T-helper 17 cell (primary cell): ENCODE data around the gene RIT1. TPM values are rescaled to one million over a fixed set of nuclear protein-coding genes. Genes with fewer than 3 reads are reported as not detected.
A peak's percentile ranks its signal among the peaks of the same experiment; 100 is the strongest.
"Not testable (repeated sequence)": the region's sequence is repeated elsewhere in the genome, so short reads cannot be mapped to it uniquely, and the experiment has no call there.

ENCODE experiments used
- ATAC-seq: fragments of 150-1000 bp; cut with Tn5 transposase; 2 replicates; pipeline ENCODE4 v1.10.0; 2021; ENCODE audit warnings: mild to moderate bottlenecking, moderate library complexity
- DNase-seq, 3 donors: peaks; one replicate each; pipeline versions ENCODE4 v3.0.0 to v3.0.0-alpha.2; 2020 to 2021
- H3K9me3 ChIP-seq: one replicate; pipeline ENCODE4 v1.7.0; 2013; ENCODE audit warnings: low read length, mild to moderate bottlenecking; ENCODE audit not compliant: control insufficient read depth, poor library complexity, severe bottlenecking
- H3K27ac Mint-ChIP-seq: one replicate; pipeline ENCODE4 v1.8.0; 2022; ENCODE audit warnings: mild to moderate bottlenecking, moderate library complexity, mixed read lengths
- H3K27me3 Mint-ChIP-seq: one replicate; pipeline ENCODE4 v1.8.0; 2022; ENCODE audit warnings: mixed read lengths
- H3K36me3 Mint-ChIP-seq: one replicate; pipeline ENCODE4 v1.8.0; 2022; ENCODE audit warnings: low read depth, mixed read lengths
- H3K4me1 Mint-ChIP-seq: one replicate; pipeline ENCODE4 v1.8.0; 2022; ENCODE audit warnings: mild to moderate bottlenecking, mixed read lengths
- H3K4me3 Mint-ChIP-seq: one replicate; pipeline ENCODE4 v1.8.0; 2022; ENCODE audit warnings: mild to moderate bottlenecking, moderate library complexity, mixed read lengths
- total RNA-seq, 4 donors: library from RNA in 2 of 4; stranded (reverse) in 2 of 4; gene quantifications; one replicate each; pipeline ENCODE4 v1.2.3 and lab custom pipeline; 2022 to 2026

Gene RIT1
- total RNA-seq, 2 donors from 2014 or later, result 47.8 to 64.6 TPM

DNA sequence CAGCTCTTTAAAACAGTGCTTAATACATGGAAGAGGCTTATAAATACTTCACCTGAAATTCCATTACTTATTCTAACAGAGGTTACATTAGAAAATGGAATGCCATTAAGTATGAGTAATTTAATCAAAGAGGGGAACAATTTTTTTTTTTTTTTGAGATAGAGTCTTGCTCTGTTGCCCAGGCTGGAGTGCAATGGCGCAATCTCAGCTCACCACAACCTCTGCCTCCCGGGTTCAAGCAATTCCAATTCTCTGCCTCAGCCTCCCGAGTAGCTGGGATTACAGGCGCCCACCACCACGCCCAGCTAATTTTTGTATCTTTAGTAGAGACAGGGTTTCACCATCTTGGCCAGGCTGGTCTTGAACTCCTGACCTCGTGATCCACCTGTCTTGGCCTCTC, 15.5 kb downstream of the RIT1 start:
- not testable (repeated sequence) for DNase-seq, H3K9me3 ChIP-seq, H3K36me3 Mint-ChIP-seq, H3K4me3 Mint-ChIP-seq, ATAC-seq, H3K27me3 Mint-ChIP-seq, H3K27ac Mint-ChIP-seq
- H3K4me1 Mint-ChIP-seq, result peaks cover 15% of the 10 kb centered on the region

DNA sequence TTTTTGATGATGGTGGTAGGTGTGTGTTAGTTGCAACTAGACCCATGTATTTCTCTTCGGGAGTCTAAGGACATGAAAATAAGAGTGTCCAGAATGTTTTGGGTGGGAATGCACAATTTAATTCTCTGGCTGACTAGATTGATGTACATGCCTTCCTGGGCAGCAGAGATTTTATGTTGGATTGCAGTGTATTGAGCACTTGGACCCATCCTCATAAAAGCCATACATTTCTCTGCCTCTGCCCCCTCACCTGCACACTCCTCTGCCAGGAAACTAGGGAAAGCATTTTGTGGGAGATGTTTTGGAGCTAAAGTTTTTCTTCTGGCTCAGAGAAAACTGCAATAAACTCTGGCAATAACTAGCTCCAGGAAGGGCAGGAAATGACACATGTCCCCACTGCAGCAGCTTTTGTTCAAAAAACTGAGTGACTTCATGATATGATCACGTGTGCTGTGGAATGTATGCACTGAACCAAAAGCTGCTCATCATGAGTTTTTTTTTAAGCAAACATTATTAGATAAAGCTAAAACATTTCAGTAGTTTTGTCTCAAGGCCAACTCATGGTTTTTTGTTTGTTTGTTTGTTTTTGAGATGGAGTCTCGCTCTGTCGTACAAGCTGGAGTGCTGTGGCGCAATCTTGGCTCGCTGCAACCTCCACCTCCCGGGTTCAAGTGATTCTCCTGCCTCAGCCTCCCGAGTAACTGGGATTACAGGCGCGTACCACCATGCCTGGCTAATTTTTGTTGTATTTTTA, 17.6 kb downstream of the RIT1 start:
- Mint-ChIP-seq H3K4me3 (no peak overlapping the region), H3K36me3 (no peaks in the 10 kb centered on the region), H3K27me3 (no peaks in the 10 kb centered on the region), H3K4me1 (peaks cover 8% of the 10 kb centered on the region), H3K27ac (peak overlapping the region; percentile 80)
- ATAC-seq, result peak; percentile 82
- DNase-seq, result no peak
- H3K9me3 ChIP-seq, result no peaks in the 10 kb centered on the region

DNA sequence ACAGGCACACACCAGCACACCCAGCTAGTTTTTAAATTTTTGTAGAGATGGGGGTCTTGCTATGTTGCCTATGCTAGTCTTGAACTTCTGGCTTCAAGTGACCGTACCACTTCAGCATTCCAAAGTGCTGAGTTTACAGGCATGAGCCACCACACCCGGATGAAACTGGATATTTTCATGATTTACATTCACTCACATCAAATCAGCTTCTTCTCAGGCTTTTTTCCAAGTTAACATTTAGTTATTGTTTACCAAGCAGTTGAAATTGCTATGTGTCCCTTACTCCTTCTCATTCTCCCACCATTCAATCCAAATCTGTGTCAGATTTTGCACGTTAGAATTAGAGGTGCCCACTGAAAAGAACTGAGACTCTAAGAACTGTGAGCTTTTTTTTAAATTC, 18.4 kb downstream of the RIT1 start:
- peak overlapping the region; percentile 80 for H3K27ac Mint-ChIP-seq
- H3K36me3 Mint-ChIP-seq, result no peaks in the 10 kb centered on the region
- no peaks in the 10 kb centered on the region for H3K9me3 ChIP-seq
- no peaks in the 10 kb centered on the region for H3K27me3 Mint-ChIP-seq
- H3K4me1 Mint-ChIP-seq, result peaks cover 8% of the 10 kb centered on the region
- ATAC-seq (no peak), DNase-seq (no peak)
- no peak overlapping the region for H3K4me3 Mint-ChIP-seq

DNA sequence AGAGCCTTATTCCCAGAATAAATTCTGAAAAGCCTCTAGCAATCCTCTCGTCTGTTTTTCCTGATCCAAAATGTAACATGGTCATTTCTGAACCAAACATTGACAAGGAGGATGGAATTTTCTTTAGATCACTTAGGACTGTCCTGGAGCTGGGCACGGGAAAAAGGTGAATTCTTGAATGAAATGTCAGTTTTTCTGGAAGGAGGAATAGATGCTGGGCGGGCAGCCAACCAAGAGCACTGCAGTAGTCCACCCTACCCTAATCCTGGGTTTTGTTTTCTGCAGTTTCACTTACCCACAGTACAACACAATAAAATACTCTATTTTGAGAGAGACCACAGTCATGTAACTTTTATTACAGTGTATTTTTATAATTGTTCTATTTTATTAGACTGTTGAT, 20.9 kb downstream of the RIT1 start:
- Mint-ChIP-seq H3K27ac (no peak overlapping the region), H3K4me1 (peaks cover 8% of the 10 kb centered on the region), H3K27me3 (no peaks in the 10 kb centered on the region), H3K4me3 (no peak overlapping the region), H3K36me3 (no peaks in the 10 kb centered on the region)
- H3K9me3 ChIP-seq, result no peaks in the 10 kb centered on the region
- ATAC-seq (no peak), DNase-seq (no peak)

DNA sequence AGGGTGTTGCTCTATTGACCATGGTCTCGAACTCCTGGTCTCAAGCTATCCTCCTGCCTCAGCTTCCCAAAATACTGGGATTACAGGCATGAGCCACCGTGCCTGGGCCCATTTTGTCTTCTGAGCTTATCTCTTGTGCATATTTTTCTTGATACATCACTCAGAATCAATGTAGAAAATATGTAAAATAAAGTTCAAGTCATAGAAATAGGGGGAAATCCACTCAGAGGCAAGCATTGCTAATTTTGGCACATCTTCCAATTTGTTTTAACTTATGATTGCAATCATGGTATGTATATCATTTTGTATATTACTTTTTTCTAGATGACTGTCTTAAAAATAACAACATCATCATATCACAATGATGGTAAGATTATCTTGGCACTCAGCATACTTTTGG, 21.6 kb downstream of the RIT1 start:
- Mint-ChIP-seq H3K27ac (no peak overlapping the region), H3K27me3 (no peaks in the 10 kb centered on the region), H3K36me3 (no peaks in the 10 kb centered on the region), H3K4me1 (peaks cover 8% of the 10 kb centered on the region), H3K4me3 (no peak overlapping the region)
- H3K9me3 ChIP-seq, result no peaks in the 10 kb centered on the region
- no peak for ATAC-seq
- no peak for DNase-seq

- Mint-ChIP-seq H3K27me3 (no peaks in the 10 kb centered on the region), H3K36me3 (no peaks in the 10 kb centered on the region), H3K27ac (no peak overlapping the region), H3K4me3 (no peak overlapping the region), H3K4me1 (peaks cover 5% of the 10 kb centered on the region)
- H3K9me3 ChIP-seq, result no peaks in the 10 kb centered on the region
- DNase-seq (no peak), ATAC-seq (no peak)
Measured at GRCh38 chr1:155888481-155888880, 22.7 kb downstream of the RIT1 start.

GRCh38 chr1:155884982-155885381, 26.2 kb downstream of the RIT1 start:
- no peak overlapping the region for H3K4me3 Mint-ChIP-seq
- no peak overlapping the region for H3K27ac Mint-ChIP-seq
- DNase-seq (no peak), ATAC-seq (no peak)
- H3K27me3 Mint-ChIP-seq, result no peaks in the 10 kb centered on the region
- no peaks in the 10 kb centered on the region for H3K9me3 ChIP-seq
- H3K36me3 Mint-ChIP-seq, result no peaks in the 10 kb centered on the region
- no peaks in the 10 kb centered on the region for H3K4me1 Mint-ChIP-seq

DNA sequence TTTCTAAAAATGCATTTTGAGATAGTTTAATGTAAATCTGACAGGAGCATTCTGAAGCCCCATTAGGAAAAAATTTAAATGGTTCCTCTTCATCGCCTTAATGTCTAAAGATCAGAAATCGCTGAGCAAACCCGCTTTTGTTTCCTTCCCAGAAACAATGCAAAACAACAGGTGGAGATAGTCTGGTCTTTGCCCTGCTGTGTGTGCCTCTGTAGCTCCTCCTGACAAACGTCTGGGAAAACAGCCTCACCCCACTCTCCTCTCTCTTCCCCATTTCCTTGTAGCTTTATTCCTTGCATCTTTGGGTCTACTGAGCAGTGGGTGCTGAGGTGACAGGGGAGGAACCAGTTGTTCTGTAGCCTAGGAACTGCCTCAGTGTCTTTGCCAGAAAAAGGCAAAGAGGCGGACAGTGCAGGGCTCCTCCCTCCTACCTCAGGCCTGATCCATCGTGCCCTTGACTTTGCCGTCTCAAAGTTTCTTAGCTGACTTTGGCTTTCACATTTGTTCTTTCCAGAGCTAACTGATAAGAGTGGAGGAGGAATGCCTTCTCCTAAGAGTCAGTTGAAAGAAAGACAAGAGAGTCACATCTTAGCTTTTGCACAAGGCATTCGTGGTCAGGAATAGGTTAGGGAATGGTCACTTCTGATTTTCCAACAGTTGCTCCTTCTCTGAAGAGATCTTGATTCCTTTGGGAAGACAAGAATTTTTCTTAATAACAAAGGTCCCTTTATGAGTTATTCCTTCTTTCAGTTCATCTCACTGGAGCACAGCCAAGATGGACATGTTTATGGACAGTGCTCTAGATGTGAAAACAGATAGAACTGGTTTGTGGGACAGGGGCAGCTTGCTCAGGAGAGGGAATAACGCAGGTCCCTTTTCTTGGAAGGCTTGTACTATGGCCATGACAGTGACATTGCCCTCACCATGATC, 26.9 kb downstream of the RIT1 start:
- no peaks in the 10 kb centered on the region for H3K36me3 Mint-ChIP-seq
- ATAC-seq (no peak), DNase-seq (no peak)
- H3K27me3 Mint-ChIP-seq, result no peaks in the 10 kb centered on the region
- H3K27ac Mint-ChIP-seq, result no peak overlapping the region
- peak overlapping the region; percentile 63 for H3K4me3 Mint-ChIP-seq
- no peaks in the 10 kb centered on the region for H3K9me3 ChIP-seq
- no peaks in the 10 kb centered on the region for H3K4me1 Mint-ChIP-seq

DNA sequence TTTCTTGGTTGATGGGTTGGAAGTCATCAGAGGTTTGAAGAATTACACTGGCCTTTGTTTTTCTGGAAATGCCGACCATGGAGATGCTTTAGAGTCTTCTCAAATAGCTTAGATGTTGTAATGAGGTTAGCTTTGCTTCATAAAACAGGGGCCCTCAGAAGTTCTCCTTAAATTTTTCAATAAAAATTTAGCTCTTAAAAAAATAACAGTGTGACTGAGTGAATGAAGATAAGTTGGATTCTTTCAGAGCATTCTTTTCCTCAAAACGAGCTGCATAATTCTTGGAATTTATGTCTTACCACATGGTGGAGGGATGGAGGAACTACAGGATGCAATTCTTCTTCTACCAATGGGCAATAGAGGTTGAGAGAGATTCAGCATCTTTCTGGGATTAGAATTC, 28.4 kb downstream of the RIT1 start:
- H3K4me1 Mint-ChIP-seq, result no peaks in the 10 kb centered on the region
- DNase-seq, result no peak
- peak overlapping the region; percentile 24 for H3K27ac Mint-ChIP-seq
- H3K9me3 ChIP-seq, result no peaks in the 10 kb centered on the region
- H3K4me3 Mint-ChIP-seq, result no peak overlapping the region
- H3K27me3 Mint-ChIP-seq, result no peaks in the 10 kb centered on the region
- no peak for ATAC-seq
- no peaks in the 10 kb centered on the region for H3K36me3 Mint-ChIP-seq

GRCh38 chr1:155882235-155882634, 28.9 kb downstream of the RIT1 start:
- H3K4me1 Mint-ChIP-seq, result no peaks in the 10 kb centered on the region
- ATAC-seq, result no peak
- no peaks in the 10 kb centered on the region for H3K27me3 Mint-ChIP-seq
- no peak overlapping the region for H3K4me3 Mint-ChIP-seq
- no peak for DNase-seq
- H3K27ac Mint-ChIP-seq, result peak overlapping the region; percentile 24
- H3K9me3 ChIP-seq, result no peaks in the 10 kb centered on the region
- H3K36me3 Mint-ChIP-seq, result no peaks in the 10 kb centered on the region

GRCh38 chr1:155880950-155881349, 30.2 kb downstream of the RIT1 start:
- no peak overlapping the region for H3K27ac Mint-ChIP-seq
- DNase-seq (no peak), ATAC-seq (no peak)
- H3K9me3 ChIP-seq, result no peaks in the 10 kb centered on the region
- H3K4me3 Mint-ChIP-seq, result no peak overlapping the region
- peaks cover 3% of the 10 kb centered on the region for H3K4me1 Mint-ChIP-seq
- H3K27me3 Mint-ChIP-seq, result no peaks in the 10 kb centered on the region
- no peaks in the 10 kb centered on the region for H3K36me3 Mint-ChIP-seq

- H3K36me3 Mint-ChIP-seq, result no peaks in the 10 kb centered on the region
- H3K4me1 Mint-ChIP-seq, result peaks cover 3% of the 10 kb centered on the region
- H3K9me3 ChIP-seq, result no peaks in the 10 kb centered on the region
- peak overlapping the region; percentile 32 for H3K27ac Mint-ChIP-seq
- no peaks in the 10 kb centered on the region for H3K27me3 Mint-ChIP-seq
- no peak overlapping the region for H3K4me3 Mint-ChIP-seq
- ATAC-seq (no peak), DNase-seq (no peak)
Measured at GRCh38 chr1:155880251-155880650, 30.9 kb downstream of the RIT1 start.

GRCh38 chr1:155877945-155878344, 33.2 kb downstream of the RIT1 start:
- no peaks in the 10 kb centered on the region for H3K36me3 Mint-ChIP-seq
- H3K9me3 ChIP-seq, result no peaks in the 10 kb centered on the region
- DNase-seq (no peak), ATAC-seq (no peak)
- H3K4me3 Mint-ChIP-seq, result no peak overlapping the region
- peaks cover 3% of the 10 kb centered on the region for H3K4me1 Mint-ChIP-seq
- no peaks in the 10 kb centered on the region for H3K27me3 Mint-ChIP-seq
- no peak overlapping the region for H3K27ac Mint-ChIP-seq
